ENCODE measurements around the gene WNT6.

Gene WNT6

DNA sequence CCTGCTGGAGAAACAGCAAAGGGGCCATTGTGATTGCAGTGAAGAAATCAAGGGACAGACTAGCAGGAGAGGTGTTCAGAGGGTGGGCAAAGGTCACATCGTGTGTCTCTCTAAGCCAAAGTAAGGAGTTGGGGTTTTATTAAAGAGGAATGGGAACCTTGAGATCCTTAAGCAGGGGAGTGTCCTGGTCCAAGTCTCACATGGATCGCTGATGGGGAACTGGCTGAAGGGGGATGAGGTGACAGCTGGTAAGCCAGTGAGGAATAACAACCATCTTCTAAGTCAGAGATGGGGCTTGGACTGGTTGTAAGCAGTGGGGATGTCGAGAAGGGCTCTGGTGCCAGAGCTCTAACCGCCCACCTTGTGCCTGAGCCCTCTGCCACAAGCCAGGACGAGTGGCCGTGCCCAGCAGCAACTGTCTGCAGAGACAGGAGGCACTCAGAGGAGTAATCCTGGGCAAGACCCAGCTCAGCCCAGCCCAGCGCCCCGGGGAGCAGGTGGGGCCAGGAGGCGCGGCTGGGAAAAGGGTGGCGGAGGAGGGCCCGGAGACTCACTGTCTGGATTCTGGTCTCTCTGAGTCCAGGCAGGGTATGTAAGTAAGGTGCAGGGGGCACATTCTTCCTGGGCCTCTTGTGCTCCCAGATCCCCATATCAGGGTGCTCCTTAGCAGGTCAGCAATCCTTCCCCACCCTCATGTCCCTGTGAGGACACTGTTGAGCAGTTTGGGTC lies 34.7 kb downstream of the WNT6 start:
- no peak for DNase-seq

DNA sequence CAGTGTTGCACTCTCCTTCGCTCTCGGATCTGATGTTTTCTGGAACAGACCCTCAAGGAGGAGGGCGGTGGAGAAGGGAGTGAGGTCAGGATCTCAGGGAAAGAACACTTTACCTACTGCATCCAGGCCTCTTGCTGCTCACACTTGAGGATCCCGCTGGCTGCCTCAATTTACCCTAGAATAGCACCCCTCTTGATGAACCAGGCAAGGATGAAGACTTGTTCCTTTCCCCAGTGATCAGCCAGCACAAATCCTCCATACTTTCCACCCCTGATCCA lies 35.2 kb downstream of the WNT6 start:
- no peak for DNase-seq

DNA sequence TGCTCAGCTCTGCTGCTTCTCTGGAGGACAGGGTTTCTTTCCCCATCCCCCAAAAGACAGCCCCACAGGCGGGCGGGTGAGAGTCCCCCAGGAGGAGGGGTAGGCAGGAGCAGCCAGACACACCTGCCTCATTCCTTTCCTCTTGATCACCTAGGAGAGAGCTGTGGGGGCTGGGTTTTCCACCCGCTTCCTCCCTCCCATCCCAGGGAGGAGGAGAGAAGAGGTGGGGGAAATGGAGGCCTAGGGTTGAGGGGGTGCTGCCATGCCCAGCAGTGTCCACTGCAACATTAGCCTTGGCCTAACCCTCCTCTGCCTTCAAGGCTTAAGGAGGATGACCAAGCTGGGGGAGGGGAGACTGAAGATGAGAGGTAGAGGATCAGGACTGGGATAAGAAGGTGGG lies 35.7 kb downstream of the WNT6 start:
- no peak for DNase-seq

DNA sequence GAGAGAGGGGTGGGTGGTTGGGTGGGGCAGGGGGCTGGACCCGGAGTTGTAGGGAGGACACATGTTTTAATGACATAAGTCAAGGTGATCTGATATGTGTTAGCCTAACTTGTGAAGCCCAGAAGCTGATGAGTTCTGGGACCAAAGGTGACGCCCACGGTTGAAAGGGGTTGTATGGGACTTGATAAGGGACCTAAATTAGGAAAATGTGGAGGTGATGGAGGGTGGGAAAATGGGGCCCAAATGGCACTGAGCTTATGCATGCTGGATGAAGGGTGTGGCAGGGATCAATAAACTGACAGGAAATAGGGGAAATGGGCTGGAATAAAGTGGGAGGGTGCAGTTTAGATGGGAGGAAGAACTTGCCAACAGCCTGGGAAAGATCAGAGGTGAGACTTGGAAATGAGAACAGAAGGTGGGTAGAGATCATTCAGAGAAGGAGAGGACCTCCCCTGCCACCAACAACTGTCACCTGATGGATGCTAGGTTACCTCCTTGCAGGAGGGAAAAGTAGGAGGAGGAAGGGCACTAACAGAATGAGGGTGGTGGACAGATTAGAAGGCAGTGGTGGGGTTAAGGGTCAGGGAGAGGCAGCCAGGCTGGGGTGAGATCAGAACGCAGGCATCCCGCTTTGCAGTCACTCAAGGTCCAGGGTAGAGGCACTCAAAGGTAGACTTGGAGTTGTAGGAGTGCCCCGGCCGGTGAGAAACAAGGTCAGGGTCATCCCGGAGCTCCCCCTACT lies 36.3 kb downstream of the WNT6 start:
- DNase-seq, result no peak

DNA sequence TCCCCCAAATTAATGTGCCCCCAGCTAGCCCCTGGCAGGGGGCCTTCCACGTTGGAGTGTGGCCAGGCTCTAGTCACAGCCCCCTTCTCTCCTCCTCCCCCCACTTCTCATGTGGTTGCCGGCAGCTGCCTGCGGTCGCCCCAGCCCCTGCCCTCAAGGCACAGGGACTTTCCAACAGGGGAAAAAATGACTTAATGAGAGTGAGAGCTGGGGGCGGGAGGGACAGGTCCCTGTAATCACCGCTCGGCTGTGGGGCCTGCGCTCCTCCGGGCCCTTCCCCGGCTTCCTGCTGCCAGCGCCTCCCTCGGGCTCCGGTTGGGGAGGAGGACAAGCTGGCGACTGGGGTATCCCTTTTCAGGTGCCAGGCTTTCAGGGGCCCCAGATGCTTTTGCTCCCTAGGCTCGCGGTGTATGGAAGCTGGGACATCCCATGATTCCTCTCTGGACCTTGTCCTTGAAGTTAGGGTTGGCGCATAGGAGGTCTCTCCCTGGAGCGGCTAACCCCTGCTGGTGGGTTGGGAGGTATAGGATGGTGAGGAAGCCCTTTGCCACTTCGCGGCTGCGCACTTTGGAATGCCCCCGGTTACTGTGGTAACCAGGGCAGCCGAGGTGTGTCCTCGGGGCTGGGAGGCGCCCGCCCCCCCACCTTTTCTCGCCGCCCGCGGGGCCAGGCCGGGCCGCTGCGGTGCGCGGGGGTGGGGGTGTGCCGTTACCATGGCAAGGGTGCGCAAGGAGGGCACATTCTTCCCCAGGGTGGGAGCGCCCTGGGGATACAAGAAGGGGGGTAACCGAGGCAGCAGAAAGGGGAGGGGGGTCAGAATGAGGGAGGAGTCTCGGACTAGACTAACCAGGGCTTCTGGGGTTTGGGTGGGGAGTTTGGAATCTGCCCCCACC lies 37.1 kb downstream of the WNT6 start:
- DNase-seq, result no peak

DNA sequence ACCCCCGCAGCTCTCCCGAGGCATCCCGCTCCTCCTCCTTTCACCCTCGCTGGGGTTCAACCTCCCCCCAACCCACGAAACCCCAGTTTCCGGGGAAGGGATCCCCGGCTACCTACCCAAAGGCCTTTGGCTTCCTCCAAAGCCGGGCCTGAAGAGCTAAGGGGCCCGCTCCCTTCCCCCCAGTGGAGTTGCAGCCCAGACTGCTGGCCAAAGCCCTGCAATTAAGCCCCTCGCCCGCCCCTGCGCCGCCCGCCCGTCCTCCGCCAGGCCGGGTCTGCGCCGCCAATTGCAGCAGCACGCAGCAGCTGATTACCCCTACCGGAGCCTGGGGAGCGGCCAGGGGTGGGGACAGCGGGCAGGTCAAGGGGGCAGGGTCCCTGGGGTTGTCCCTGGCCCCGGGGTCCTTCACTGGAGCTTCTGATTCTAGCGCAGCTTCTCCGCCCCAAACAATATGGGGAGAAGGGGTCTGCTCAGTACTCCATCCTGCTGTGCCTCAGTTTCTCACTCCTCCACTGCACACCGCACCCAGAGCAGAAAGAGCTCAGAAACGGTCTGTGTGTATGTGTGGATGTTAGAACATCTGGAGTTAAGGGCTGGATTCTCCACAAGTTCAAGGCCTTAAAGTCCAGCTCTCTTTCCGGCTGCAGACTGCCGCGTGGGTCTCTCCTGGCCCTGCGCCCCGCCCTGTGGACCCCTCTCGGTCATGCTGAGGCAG lies 37.9 kb downstream of the WNT6 start:
- no peak for DNase-seq

DNA sequence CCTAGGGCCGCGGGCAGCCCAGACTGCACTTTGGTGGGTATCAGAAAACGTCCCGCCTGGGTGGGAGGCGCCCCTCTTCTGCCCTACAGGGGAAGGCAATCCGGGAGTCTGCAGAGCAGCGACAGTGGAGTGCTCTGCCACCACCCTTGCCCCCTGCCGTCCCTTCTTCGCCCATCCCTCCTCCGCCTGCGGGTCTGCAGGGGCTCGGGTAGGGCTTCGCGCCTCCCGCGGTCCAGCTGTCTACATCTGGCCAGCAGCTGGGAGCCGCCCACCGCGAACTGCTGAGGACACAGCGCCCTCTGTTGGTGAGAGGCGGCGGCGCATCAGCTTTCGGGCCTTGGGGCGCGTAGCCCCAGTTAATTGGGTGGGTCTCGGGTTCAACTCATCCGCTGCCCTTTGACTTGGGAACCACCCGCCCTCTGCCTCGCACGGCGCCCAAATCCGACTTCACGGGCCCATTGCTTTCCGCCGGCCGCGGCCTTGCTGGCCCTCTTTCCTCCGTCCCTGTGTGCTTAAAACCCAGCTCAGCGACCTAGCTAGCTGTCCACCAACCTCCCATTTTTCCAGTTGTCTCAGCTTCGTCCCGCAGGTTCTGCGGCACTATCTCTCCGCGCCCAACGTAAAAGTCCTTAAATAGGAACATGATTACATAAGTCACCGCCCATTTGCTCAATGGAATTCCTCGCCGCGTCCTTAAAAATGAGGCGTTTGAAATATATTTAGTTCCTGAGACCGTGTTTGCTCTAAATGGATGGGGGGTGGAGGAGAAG lies 38.7 kb downstream of the WNT6 start:
- no peak for DNase-seq

DNA sequence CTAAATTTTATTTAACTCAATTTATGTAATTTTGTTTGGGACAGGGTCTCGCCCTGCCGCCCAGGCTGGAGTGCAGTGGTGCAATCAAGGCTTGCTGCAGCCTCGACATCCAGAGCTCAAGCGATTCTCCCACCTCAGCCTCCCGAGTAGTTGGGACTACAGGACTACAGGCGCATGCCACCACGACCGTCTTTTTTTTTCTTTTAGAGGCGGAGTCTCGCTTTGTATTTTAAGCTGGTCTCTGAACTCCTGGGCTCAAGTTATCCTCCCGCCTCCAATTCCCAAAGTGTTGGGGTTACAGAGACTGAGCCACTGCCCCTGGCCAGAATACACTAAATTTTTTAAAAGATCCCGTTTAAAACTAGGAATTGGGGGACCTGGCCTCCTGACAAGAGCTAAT lies 39.5 kb downstream of the WNT6 start:
- DNase-seq, result no peak

DNA sequence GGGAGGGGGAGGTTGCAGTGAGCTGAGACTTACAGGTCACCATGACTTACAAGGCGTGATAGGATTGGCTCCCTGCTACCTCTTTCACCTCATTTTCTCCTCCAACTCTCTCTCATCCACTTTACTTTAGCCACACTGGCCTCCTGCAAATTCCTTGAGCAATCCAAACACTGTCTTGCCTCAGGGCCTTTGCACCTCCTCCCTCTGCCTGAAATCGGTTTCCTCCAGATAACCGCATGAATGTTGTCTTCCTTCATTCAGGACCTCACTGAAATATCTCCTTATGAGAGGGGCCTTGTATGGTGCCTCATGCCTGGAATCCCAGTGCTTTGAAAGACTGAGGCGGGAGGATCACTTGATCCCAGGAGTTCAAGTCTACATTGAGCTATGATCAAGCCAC lies 42.8 kb downstream of the WNT6 start:
- DNase-seq, result no peak

DNA sequence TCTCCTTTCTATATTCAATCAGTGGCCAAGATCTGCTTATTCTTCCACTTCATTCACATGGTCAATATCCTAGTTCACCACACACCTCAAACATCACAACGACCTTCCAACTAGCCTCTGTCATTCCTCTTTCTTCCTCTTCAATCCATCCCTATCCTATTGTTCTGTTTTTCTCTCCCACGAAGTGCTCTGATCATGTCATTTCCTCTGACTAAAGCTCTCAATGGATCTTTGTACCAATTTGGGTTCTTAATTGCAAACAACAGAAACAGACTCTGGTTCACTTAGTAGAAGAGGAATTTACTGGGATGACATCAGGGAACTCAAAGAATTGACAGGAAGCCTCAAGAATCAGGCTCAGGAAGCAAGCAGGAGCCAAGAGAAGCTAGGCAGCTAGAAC lies 44.6 kb downstream of the WNT6 start:
- DNase-seq, result no peak

DNA sequence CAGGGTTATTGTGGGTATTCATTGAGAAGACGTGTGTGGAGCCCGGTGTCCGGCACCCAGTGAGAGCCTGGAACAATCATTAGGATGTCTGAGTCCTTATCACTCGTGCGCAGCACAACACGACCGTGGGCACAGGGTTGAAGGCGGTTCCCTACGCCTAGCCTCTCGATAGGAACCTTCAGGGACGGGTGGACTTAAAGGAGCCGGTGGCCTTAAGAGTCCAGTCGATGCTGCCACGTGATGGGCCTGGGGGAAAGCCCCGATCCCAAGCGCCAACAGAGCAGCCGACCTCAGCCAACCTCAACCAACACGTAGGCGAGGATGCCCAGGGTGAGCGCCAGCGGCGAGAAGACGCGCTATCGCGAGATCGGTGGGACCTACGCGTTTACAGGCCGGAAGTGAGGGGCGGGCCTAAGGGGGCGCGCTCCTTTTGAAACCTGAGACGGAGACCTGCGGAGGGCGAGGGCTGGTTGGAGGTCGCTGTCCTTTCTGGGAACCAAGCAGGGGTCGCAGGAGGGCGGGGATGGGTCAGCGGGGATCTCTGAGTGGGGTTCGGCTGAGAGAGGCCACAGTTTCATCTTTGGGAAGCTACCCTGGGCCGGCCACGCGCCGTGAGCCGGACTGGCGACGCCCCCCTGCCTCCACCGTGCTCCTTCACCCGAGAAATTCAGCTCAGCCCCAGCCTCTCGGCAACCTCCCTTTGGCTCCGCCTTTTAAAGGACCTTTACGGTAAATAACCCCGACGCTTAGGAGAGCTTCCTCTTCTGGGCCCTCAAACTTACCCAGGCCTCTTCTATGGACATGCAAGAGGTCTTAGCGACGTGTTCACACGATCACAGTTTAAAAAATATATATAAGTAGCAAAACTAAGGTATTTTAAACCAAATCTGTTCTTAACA lies 49.4 kb downstream of the WNT6 start:
- peak; percentile 88 for DNase-seq

DNA sequence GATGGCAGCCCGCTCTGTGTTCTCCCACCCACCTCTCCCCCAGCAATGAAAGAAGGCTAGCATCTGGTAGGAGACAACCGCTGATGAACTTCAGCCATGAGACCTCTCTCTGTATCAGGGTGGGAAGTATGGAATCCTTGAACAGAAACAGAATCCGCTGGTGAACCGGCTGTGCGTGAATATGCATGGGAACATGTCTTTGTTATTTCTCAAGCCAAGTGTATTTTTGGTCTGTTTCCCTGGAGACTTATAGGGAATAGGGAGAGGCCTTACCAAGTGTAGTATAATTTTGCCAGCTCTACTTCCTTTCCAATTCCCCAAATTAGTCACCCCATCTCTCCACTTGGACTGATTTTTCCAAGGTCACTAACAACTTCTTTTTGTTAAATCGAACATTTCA lies 51.1 kb downstream of the WNT6 start:
- DNase-seq, result no peak

DNA sequence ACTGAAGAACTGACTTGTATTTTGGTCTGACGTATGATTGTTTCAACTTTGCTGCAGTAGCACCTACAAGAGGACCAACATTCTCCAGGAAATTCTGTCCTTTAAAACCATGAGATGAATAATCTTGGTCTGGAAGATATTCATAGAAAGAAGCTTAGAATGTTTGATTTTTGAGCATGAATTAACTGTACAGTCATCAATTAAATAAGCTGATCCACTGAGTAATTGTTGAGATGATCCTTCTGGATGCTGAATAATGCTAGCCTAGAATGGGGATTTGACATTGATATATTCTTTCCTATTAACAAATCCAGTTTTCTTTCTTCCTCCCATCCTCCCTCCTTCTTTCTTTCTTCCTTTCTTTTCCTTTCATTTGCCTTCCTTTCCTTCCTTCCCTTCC lies 60.9 kb downstream of the WNT6 start:
- no peak for DNase-seq

Measured in fibroblast of skin of right biceps (primary cell).